A673 (cell line): ENCODE results near the gene CACNG4.

ENCODE experiments used
- EZH2 ChIP-seq: fragments of 200-600 bp; sonication (generic); IDR thresholded peaks from 2 replicates; pipeline ENCODE4 v1.6.1; 2017; ENCODE audit warnings: borderline replicate concordance, low read depth, mild to moderate bottlenecking, mixed read lengths, antibody characterized with exemption, low read length; ENCODE audit not compliant: poor library complexity, severe bottlenecking
- TF ChIP-seq, protein P1 (sequence below): fragments of 300-800, 200-600 bp; sonication (generic); conservative IDR thresholded peaks from 2 replicates; pipeline ENCODE4 v1.5.1; 2017; ENCODE audit warnings: low read depth, mild to moderate bottlenecking, antibody characterized with exemption, low read length, moderate library complexity, mixed read lengths

DNA sequence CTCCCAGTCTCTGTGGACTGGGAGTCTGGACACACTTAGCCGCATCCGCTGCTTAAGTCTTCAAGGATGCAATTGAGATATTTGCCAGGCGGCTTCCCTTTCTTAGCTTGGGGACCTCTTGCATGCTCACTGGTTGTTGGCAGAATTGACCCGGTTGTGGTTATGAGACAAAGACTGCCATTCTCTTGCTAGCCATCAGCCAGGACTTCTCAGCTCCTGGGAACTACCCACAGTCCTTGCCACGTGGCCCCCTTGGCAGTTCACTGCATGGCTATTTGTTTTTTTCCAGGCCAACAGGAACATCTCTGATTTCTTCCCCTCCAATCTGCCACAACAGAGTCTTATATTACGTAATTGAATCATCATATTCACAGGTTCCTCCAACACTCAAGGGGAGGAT, 25.5 kb downstream of the CACNG4 start:
- TF ChIP-seq, protein P1, sequence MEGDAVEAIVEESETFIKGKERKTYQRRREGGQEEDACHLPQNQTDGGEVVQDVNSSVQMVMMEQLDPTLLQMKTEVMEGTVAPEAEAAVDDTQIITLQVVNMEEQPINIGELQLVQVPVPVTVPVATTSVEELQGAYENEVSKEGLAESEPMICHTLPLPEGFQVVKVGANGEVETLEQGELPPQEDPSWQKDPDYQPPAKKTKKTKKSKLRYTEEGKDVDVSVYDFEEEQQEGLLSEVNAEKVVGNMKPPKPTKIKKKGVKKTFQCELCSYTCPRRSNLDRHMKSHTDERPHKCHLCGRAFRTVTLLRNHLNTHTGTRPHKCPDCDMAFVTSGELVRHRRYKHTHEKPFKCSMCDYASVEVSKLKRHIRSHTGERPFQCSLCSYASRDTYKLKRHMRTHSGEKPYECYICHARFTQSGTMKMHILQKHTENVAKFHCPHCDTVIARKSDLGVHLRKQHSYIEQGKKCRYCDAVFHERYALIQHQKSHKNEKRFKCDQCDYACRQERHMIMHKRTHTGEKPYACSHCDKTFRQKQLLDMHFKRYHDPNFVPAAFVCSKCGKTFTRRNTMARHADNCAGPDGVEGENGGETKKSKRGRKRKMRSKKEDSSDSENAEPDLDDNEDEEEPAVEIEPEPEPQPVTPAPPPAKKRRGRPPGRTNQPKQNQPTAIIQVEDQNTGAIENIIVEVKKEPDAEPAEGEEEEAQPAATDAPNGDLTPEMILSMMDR = no peak
- TF ChIP-seq EZH2 = no peak
